SHP77 (cell line): ENCODE measurements around the gene NUP62CL.
"Not testable (repeated sequence)": the region's sequence is repeated elsewhere in the genome, so short reads cannot be mapped to it uniquely, and the experiment has no call there.

Source experiments
- DNase-seq, 2 experiments: peaks; one replicate each; lab custom pipeline; 2025; lab: John Stamatoyannopoulos, UW

Gene NUP62CL, protein sequence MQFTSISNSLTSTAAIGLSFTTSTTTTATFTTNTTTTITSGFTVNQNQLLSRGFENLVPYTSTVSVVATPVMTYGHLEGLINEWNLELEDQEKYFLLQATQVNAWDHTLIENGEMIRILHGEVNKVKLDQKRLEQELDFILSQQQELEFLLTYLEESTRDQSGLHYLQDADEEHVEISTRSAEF

DNA sequence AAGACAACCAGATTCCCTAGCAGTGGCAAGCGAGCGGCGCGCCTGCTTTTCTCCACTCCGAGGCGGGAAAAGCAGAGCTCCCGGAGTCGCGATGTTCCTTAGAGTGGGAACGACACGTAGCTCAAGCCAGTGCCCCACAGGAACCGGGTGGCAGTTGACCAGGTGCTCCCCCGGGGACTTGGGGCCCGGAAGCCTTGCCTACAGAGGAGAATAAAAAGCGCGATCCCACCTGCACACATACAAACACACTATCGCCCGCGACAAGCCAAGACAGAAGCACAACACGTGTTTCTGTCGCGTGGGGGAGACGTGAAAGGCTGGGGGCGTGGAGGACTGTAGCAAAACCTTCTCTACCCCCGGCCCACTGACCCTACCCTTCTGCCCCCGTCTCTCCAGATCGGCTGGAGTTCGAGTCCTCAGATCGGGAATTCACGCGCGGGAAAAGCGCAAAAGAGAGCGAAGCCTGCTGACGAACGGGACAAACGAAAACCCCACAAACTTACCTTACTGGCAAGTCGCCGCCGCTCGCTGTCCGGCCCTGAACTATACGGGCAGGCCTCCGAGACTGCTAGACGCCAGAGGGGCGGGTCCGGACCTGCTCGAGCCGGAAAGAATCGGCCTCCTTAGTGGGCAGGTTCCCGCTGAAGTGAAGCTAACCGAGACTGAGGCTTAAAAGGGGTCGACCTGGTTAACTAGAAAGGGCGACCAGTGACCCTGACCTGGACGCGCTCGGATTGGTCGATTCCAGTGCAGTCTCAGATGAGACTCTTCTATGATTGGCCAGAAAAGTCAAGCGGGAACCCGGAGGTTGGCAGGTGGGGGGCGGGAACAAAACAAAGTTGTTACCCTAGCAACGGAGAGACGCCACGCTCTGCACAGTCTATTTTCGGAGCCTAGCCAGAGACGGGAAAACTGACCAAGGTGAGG is at the start of gene NUP62CL, which contains the start of gene DNAAF6:
Gene NUP62CL, minus strand, starts transcription at position 664 of the 927 bp plus-strand sequence. CDS start 31,287 bp downstream, outside the sequence.
Gene DNAAF6, plus strand, starts transcription at position 842 of the 927 bp plus-strand sequence. CDS start 6,265 bp downstream, outside the sequence.
- no peak for DNase-seq

DNA sequence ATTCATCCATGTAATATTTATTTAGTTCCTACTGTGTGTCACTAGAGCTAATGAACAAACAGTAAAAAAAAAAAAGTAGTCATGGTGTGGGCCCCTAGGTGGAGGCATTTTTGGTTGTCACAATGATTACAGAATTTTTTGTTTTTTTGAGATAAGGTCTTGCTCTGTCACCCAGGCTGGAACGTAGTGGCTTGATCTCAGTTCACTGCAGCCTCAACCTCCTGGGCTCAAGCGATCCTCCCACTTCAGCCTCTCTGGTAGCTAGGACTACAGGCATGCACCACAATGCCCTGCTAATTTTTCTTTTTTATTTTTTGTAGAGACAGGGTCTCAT is 22.2 kb upstream of the NUP62CL start:
- DNase-seq, result no peak

DNA sequence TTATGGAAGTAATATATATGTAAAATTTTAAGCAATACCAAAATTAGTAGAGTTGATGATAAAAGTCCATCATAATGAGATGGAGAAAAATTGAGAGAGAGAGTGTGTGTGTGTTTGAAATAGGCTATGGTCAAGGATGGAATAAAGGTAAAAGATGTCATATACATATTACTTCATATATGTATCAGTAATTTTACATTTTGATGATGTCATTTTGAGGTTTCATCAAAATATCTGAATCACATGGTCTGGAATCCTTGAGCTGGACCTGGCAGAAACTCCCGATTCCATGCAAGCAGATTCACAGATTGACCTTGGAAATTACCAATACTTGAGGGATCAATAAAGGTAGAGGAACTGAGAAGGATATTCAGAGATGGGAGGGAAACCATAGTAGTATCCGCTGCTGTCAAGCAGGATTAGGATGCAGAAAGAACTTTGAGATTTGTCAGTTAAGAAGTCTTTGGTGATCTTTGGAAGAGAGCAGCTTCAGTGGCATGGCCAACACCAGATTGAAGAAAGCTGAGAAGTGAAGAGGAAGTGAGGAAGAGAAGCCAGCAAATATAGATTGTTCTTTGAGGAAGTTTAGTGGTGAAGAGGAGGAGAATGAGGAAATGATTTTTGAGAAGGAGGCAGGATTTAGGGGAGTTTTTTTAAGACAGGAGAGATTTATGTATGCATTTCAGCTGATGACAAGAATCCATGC is 21.7 kb upstream of the NUP62CL start:
- no peak for DNase-seq

DNA sequence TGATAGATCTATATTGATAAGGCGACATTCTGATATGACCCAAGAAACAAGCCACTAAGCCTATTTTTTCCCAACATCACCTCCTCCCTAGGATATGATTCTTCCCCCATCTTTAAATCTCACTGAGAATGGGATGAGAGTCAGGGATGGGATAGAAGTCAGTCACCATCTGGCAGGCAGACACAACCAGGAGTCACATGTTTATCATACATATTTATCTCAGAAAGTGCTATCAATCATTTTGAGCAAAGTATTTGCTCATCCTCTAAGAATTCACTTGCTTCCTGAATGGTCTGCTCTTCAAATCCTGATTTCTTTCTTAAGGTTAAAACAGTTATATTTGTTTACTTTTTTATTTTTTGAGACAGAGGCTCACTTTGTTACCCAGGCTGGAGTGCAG is 20.5 kb upstream of the NUP62CL start:
- no peak for DNase-seq

DNA sequence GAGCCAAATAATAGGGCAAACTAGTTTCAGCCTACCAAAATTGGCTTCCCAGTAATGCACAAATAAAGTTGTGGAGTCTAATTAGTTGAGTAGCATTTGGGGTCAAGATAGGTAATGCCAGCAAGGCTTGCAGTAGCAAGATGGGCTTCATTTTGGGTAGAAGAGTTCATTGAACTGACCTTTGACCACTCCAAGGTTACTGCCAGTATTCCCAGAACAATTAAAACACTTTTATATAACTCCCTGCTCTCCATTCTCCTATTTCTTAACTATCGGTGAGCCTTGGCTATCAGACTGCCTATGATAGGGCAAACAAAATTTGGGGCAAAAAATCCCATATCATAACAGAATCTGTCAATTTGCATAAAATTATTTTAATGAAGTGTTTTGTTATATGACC is 7.2 kb upstream of the NUP62CL start:
- DNase-seq, result no peak

DNA sequence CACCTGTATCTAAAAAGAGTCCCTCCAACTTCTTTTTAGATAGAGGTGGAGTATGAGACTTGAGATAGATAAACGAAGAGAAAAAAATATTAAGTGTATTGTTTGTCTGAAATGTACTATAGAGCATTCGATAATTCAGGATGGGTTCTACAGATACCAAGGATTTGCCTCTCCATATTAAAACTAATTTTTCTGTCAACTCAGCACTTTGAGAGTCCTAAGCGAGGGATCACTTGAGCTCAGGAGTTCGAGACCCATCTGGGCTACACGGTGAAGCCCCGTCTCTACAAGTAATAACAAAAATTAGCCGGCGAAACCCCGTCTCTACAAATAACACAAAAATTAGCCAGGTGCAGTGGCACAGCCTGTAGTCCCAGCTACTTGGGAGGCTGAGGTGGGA is 1.7 kb upstream of the NUP62CL start:
- no peak for DNase-seq

DNA sequence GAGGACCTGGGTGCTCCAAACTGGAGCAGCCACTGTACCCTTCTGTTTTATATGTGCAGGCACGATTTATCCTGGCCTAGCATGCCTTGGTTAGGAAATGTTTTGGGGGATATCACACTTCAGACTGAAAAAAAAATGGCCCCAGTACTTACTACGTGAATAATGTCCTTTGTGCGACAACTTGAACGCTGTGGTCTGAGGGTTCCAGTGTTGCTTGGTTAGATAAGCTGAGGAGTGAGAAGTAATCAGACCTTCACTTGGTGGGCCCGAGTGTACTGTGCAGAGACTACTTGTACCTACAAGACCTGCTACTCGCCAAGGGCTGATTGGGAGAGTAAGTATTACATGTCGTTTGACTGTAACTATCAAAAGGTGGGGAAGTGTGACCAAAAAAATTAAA is 856 bp upstream of the NUP62CL start:
- DNase-seq, result no peak

DNA sequence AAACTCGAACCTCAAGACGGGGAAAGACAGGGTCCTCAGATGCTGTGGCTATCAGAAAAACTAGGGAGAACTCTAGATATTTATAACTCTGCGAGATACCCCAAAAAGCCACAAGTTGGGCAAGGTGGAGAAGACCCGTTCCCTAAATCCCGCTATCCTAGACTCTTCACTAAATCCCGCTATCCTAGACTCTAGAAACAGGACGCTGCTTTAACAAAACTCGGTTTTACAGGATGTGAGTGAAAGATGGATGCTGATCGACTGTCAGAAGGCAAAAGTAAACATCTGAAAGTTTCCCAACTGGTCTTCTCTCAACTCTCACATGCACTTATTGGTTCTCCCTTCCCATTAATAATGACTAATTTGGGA is 448 bp upstream of the NUP62CL start:
- no peak for DNase-seq

DNA sequence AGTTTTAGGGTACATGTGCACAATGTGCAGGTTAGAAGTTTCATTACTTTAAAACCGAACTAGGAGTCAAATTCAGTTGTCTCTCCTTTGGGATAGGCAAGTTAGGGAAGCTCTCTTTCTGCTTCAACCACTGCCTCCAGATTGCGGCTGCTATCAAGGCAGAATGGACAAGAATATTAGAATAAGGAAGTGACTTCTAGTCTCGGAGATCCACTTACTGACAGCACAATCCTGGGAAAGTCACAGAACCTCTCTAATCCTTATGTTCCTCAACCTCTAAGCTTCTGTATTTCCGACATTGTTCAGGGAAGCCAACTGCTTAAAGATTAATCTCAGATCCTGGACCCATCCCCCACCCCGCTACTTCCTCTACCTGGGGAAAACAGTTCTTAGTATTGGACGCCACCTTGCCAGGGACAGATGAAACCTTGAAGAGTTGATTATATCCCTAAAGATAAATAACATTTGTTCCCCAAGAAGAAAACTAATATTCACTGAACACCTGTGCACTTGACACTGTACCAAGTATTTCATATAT is 2.1 kb downstream of the NUP62CL start:
- DNase-seq, result no peak

DNA sequence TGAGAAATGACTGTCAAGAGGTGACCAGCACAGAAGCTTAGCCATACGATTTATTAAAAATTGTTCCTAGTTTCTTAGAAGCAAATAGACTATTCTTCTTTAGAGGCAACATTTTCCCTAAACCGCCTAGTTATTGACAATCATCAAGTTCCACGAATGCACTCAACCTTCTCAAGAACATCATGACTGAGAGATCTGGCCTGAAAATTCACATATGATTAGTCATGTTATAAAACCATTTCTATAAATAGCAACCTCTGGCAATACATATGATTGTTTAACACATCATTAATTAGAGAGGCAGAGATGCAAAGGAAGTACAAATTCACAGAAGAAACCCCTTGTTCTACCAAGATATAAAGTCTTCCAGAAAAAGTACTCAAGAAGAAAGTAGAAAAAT is 6.7 kb downstream of the NUP62CL start:
- DNase-seq, result no peak

DNA sequence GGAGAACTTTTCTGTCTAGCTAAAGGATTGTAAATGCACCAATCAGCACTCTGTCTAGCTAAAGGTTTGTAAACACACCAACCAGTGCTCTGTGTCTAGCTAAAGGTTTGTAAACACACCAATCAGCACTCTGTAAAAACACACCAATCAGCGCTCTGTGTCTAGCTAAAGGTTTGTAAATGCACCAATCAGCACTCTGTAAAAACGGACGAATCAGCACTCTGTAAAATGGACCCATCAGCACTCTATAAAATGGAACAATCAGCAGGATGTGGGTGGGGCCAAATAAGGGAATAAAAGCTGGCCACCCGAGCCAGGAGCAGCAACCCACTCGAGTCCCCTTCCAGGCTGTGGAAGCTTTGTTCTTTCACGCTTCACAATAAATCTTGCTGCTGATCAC is 8.2 kb downstream of the NUP62CL start:
- DNase-seq, result not testable (repeated sequence)

DNA sequence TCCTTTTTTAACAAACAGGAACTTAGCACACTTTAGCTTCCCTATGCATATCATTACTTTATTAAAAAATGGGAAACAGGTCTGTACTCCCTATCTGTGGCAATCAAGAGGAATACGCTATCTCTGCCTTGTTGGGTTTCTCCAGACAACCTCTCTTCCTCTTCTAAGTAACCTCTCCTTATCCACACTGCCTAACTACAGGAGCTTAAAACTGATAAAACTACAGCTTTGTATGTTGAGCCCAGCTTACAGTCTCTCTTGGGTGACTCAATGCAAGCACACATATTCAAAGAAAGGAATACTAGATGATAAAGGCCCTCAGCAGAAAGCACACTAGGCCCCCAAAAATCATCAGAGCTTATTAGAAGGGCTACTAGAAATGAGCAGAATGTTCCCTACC is 8.9 kb downstream of the NUP62CL start:
- DNase-seq, result no peak

DNA sequence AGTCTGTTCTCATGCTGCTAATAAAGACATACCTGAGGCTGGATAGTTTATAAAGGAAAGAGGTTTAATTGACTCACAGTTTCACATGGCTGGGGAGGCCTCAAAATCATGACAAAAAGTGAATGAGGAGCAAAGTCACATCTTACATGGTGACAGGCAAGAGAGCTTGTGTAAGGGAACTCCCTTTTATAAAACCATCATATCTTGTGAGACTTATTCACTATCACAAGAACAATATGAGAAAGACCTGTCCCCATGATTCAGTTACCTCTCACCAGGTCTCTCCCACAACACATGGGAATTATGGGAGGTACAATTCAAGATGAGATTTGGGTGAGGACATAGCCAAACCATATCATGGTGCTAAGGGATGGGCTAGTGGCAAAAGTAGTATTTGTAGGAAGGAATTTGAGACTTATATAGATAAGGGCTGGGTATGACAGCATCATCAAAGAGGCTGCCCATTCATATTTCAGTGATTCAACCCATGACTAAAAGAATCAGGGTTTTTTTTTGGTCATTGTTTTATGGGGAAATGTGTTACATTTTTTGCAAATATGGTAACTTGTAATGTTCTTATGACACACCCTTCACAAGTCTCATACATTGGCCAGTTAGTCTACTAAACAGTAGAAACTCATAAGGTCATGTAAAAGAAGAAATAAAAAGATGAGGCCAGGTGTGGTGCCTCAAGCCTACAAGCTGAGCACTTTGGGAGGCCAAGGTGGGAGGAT is 34.7 kb downstream of the NUP62CL start:
- DNase-seq, result no peak

DNA sequence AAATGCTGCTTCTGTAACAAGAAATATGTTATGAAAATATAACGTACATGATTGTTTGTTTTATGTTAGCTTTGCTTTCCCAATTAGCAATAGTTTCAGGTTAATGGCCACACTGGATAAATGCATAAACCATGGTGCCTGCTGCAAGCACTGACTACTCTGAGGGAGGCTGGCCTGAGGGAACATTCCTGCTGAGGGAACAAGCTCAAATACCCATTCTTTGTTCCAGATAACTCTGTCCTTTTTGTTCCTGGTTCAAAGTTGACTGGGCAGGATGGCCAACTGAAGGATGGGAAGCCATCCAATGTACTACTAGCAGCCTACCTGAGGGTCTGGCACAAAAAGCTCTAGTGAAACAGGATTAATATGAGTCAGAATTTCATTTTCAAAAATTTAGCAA is 37.5 kb downstream of the NUP62CL start:
- DNase-seq, result no peak

DNA sequence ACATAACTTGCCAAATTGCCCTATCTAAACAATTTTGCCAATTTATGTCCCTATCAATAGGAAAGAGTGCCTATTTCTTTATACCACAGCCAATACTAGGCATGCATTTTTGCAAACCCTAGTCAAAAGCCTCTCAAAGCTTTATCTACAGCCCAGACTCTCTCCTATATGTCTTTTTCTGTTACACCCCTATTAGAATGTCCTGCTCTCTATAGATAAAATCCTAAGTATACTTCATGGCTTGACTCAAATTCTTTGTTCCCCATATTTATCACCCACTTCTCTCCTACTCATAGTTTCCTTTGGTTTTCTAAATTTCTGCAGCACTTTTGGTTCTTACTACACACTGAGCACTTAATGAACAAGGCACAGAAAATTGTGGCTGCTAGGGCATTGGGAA is 38.0 kb downstream of the NUP62CL start:
- DNase-seq, result no peak

DNA sequence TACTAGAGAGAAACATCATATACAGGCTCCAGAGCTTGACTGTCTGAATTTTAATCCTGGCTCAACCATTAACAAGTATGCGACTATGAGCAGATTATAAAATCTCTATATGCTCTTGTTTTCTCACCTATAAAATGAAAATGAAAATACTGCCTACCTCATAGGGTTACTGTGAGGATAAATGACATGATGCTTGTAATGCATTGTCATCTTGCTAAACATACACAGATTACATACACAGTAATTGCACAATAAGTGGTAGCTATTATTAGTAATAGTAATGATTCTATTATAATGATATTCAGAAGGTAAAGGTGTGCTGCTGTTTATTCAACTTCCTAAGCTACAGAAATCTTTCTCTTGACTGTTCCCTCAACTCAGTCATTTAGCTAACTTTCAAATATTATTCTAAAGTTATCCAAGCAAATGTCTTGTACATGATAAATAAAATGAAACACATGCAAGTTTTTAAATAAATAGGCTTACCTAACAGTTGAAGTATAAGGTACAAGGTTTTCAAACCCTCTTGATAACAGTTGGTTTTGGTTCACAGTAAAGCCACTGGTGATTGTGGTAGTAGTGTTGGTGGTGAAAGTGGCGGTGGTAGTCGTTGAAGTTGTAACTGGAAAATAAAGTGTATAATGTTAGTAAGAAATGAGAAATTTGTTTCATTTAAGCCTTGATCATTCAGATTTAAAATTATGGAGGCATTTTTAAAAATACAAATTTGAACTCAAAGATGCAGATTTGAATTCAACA is 38.9 kb downstream of the NUP62CL start:
- no peak for DNase-seq

DNA sequence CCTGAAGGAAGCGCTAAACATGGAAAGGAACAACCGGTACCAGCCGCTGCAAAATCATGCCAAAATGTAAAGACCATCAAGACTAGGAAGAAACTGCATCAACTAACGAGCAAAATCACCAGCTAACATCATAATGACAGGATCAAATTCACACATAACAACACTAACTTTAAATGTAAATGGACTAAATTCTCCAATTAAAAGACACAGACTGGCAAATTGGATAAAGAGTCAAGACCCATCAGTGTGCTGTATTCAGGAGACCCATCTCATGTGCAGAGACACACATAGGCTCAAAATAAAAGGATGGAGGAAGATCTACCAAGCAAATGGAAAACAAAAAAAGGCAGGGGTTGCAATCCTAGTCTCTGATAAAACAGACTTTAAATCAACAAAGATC is 48.6 kb downstream of the NUP62CL start:
- DNase-seq, result not testable (repeated sequence)

DNA sequence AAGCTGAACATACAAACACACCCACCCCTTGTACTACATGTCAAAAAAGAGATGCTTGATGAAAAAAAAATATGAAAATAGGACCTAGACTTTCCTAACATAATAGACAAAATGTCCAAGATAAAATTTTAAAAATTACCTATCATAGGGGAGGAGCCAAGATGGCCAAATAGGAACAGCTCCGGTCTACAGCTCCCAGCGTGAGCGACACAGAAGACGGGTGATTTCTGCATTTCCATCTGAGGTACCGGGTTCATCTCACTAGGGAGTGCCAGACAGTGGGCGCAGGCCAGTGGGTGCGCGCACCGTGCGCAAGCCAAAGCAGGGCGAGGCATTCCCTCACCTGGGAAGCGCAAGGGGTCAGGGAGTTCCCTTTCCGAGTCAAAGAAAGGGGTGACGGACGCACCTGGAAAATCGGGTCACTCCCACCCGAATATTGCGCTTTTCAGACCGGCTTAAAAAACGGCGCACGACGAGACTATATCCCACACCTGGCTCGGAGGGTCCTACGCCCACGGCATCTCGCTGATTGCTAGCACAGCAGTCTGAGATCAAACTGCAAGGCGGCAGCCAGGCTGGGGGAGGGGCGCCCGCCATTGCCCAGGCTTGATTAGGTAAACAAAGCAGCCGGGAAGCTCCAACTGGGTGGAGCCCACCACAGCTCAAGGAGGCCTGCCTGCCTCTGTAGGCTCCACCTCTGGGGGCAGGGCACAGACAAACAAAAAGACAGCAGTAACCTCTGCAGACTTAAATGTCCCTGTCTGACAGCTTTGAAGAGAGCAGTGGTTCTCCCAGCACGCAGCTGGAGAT is 50.4 kb downstream of the NUP62CL start:
- not testable (repeated sequence) for DNase-seq

DNA sequence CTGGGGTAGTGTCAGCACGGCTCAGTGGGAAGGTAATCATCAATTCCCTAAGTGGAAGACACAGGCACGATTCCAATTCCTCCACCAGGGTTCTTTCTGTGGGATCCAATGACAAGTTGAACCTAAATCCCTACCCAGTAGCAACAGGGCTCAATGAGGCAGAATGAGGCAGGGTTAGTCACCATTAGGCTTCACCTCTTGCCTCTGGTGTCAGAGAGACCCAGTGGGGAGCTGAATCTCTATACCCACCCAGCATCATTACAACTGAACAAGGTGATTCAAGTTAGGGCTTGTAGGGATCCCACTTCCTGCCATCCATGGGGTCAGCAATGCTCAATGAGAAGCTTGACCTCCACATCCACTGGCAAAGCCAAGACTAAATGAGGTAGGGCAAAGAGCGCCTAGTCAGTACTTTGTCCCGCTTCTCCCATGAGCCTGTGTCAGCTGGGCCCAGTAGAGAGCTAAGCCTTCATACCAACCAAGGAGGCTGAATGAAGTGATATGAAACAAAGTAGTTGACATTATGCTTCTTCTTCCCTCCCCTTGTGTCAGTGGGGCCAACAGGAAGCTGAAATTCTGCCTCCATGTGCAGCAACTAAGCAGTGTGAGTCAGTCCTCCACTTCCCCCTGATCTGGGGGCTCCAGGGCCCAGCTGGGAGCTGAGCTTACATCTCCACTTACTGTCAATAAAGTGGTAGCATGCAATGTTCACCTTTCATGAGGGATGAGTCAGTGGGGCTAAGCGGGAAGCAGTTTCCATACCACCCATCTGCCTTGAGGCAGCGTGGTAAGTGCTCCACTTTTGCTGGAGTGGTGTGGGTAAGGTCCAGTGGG is 51.2 kb downstream of the NUP62CL start:
- DNase-seq, result no peak
